ENCODE measurements around the gene GLP2R.

- TF ChIP-seq ZNF10 (tag by site-specific recombination; IDR thresholded peaks at IDR 0.05) (no peak), ZNF2 (tag by site-specific recombination; IDR thresholded peaks at IDR 0.05) (no peak), ZNF274 (IDR thresholded peaks at IDR 0.05; ENCODE audit: low read length) (no peak), ZNF274 (tag by site-specific recombination; IDR thresholded peaks at IDR 0.05; ENCODE audit: borderline replicate concordance) (no peak), SETDB1 (IDR thresholded peaks at IDR 0.05; ENCODE audit: insufficient read length, low read length) (no peak), REST (tag by site-specific recombination; IDR thresholded peaks at IDR 0.05) (no peak), KLF7 (tag by site-specific recombination; IDR thresholded peaks at IDR 0.05; ENCODE audit: borderline replicate concordance) (no peak), ZNF16 (tag by site-specific recombination; IDR thresholded peaks at IDR 0.05; ENCODE audit: low read depth) (no peak), ZSCAN5A (tag by site-specific recombination; IDR thresholded peaks at IDR 0.05) (no peak), HOXA7 (CRISPR knock-in tag; IDR thresholded peaks at IDR 0.05; ENCODE audit: borderline replicate concordance) (no peak), YY1 (tag by site-specific recombination; IDR thresholded peaks at IDR 0.05) (no peak), ZEB2 (tag by site-specific recombination; IDR thresholded peaks at IDR 0.05) (no peak), TRIM28 (IDR thresholded peaks at IDR 0.05; ENCODE audit: borderline replicate concordance, low read length) (no peak)
- TF ChIP-seq, protein P1, sequence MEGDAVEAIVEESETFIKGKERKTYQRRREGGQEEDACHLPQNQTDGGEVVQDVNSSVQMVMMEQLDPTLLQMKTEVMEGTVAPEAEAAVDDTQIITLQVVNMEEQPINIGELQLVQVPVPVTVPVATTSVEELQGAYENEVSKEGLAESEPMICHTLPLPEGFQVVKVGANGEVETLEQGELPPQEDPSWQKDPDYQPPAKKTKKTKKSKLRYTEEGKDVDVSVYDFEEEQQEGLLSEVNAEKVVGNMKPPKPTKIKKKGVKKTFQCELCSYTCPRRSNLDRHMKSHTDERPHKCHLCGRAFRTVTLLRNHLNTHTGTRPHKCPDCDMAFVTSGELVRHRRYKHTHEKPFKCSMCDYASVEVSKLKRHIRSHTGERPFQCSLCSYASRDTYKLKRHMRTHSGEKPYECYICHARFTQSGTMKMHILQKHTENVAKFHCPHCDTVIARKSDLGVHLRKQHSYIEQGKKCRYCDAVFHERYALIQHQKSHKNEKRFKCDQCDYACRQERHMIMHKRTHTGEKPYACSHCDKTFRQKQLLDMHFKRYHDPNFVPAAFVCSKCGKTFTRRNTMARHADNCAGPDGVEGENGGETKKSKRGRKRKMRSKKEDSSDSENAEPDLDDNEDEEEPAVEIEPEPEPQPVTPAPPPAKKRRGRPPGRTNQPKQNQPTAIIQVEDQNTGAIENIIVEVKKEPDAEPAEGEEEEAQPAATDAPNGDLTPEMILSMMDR (tag by site-specific recombination; IDR thresholded peaks at IDR 0.05): no peak
Measured at GRCh38 chr17:9783050-9783449, 42.7 kb upstream of the GLP2R start.
